ENCODE results near the gene DACT2. TPM values are rescaled to one million over a fixed set of nuclear protein-coding genes. Genes with fewer than 3 reads are reported as not detected.

Gene DACT2
- total RNA-seq, 1 experiment from 2014 or later: 4.9 TPM

- peak; percentile 82 for TF ChIP-seq MAX (CRISPR knock-in tag; IDR thresholded peaks at IDR 0.05)
- TF ChIP-seq ATF1 (CRISPR knock-in tag; IDR thresholded peaks at IDR 0.05): no peak
- no peak for TF ChIP-seq ZNF396 (CRISPR knock-in tag; IDR thresholded peaks at IDR 0.05; ENCODE audit: borderline replicate concordance)
- TF ChIP-seq NFYB (CRISPR knock-in tag; conservative IDR thresholded peaks at IDR 0.05; ENCODE audit: low read depth): no peak
- TF ChIP-seq TP53 (CRISPR knock-in tag; IDR thresholded peaks at IDR 0.05): no peak
- no peak for TF ChIP-seq JUN (CRISPR knock-in tag; IDR thresholded peaks at IDR 0.05)
- no peak for TF ChIP-seq RELA (CRISPR knock-in tag; IDR thresholded peaks at IDR 0.05; ENCODE audit: borderline replicate concordance)
- no peak for TF ChIP-seq NFATC4 (CRISPR knock-in tag; IDR thresholded peaks at IDR 0.05)
- TF ChIP-seq ZNF121 (CRISPR knock-in tag; IDR thresholded peaks at IDR 0.05): no peak
- no peak for TF ChIP-seq E2F5 (CRISPR knock-in tag; IDR thresholded peaks at IDR 0.05)
- TF ChIP-seq TCF7 (CRISPR knock-in tag; IDR thresholded peaks at IDR 0.05; ENCODE audit: low read depth): no peak
- no peak for TF ChIP-seq ATF2 (CRISPR knock-in tag; IDR thresholded peaks at IDR 0.05; ENCODE audit: borderline replicate concordance, low read depth)
- TF ChIP-seq CBFB (CRISPR knock-in tag; IDR thresholded peaks at IDR 0.05; ENCODE audit: low read depth): no peak
- no peak for TF ChIP-seq STAT6 (CRISPR knock-in tag; conservative IDR thresholded peaks at IDR 0.05; ENCODE audit: low read depth)
- TF ChIP-seq IRF2 (CRISPR knock-in tag; IDR thresholded peaks at IDR 0.05; ENCODE audit: borderline replicate concordance, low read depth): no peak
- 0 out of 2 replicates have a peak, but pooled peaks have one; percentile 45 for TF ChIP-seq FOXK1 (CRISPR knock-in tag; IDR thresholded peaks at IDR 0.05)
- TF ChIP-seq HMGXB4 (CRISPR knock-in tag; IDR thresholded peaks at IDR 0.05): no peak
- peak; percentile 88 for TF ChIP-seq USF1 (CRISPR knock-in tag; IDR thresholded peaks at IDR 0.05)
- TF ChIP-seq ZNF512 (CRISPR knock-in tag; IDR thresholded peaks at IDR 0.05; ENCODE audit: borderline replicate concordance): no peak
- TF ChIP-seq E2F4 (CRISPR knock-in tag; IDR thresholded peaks at IDR 0.05; ENCODE audit: borderline replicate concordance, low read depth): no peak
- no peak for TF ChIP-seq OVOL2 (CRISPR knock-in tag; IDR thresholded peaks at IDR 0.05; ENCODE audit: borderline replicate concordance)
- no peak for TF ChIP-seq ESRRA (CRISPR knock-in tag; IDR thresholded peaks at IDR 0.05; ENCODE audit: borderline replicate concordance)
- no peak for TF ChIP-seq ZNF532 (CRISPR knock-in tag; IDR thresholded peaks at IDR 0.05; ENCODE audit: borderline replicate concordance)
- TF ChIP-seq JAZF1 (CRISPR knock-in tag; IDR thresholded peaks at IDR 0.05): no peak
- no peak for TF ChIP-seq NR1H2 (CRISPR knock-in tag; IDR thresholded peaks at IDR 0.05)
Measured at GRCh38 chr6:168332020-168332419, 12.4 kb upstream of the DACT2 start (continued).
